HG03280 (cell line): ENCODE measurements around the gene CXCL10.
"Not testable (repeated sequence)": the region's sequence is repeated elsewhere in the genome, so short reads cannot be mapped to it uniquely, and the experiment has no call there.

ENCODE experiments used
- ATAC-seq: cut with Tn5 transposase; IDR thresholded peaks from one replicate; pipeline ENCODE4 v1.9.1; 2021; ENCODE audit warnings: mild to moderate bottlenecking, moderate library complexity; ENCODE audit not compliant: unreplicated experiment

The CXCL10 gene

GRCh38 chr4:76023389-76023788, at the start of gene CXCL10:
CXCL10 (minus strand) TSS chr4:76023497; CDS start chr4:76023431, 66 bp downstream.
- ATAC-seq = no peak

- no peak for ATAC-seq
Measured at GRCh38 chr4:76072760-76073159, 49.5 kb upstream of the CXCL10 start.

GRCh38 chr4:76067652-76068286, 44.5 kb upstream of the CXCL10 start:
- peak; percentile 88 for ATAC-seq

GRCh38 chr4:76066546-76066945, 43.2 kb upstream of the CXCL10 start:
- ATAC-seq = no peak

- ATAC-seq = no peak
Measured at GRCh38 chr4:76061982-76062381, 38.7 kb upstream of the CXCL10 start.

GRCh38 chr4:76061421-76061820, 38.1 kb upstream of the CXCL10 start:
- ATAC-seq = no peak

DNA sequence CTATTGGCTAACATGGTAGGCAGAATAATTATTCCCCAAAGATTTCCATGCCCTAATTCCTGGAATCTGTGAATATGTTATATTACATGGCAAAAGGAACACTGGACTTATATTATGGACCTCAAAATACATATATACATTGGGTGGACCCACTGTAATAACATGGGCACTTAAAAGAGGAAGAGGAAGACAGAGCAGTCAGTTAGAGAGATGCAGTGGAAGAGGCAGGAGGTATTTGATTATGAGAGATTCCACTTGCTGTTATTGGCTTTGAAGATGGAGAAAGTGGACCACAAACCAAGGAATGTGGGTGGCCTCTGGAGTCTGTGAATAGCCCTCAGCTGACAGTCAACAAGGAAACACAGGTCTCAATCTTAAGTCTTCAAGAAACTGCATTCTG, 37.2 kb upstream of the CXCL10 start:
- no peak for ATAC-seq

DNA sequence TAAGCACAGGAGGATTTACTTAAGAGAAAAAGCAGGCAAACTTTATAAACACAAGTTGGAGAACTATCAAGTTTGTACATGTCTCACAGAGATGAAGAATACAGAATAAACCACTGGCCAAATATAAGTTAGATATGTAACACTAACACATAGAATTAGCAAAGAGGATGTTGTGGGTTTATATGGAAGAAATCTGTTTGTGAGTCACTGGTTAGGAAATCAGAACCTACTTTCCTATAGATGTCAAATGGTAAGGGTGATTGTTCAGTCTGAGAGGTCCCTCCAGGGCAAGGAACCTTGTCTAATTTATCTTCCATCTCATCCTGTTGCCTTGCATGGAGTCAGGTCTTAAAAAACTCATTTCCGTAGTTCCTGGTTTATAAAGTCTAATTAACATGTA, 36.5 kb upstream of the CXCL10 start:
- no peak for ATAC-seq

DNA sequence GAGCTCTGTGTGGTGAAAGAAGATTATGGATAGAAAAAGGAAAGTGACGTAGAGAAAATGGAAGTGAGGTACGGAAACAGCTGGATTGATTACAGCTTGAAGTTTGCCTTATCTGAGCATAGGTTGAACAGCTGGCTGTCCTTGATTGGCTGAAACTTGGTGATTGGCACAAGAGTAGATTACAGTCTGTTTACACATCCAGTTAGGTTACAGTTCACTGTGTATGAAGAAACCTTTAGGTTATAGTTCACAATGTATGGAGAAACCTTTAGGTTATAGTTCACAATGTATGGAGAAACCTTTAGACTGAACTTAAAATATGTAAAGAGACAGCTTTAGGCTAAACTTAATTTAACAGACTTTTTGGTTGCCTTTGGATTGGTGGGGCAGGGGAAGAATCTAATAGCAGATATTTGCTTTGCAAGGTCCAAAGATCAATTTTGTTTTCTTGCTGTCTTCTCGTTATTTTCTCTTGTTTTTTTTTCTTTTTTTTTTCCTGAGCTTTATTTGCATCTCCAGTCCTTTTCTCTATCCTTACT, 35.7 kb upstream of the CXCL10 start:
- no peak for ATAC-seq

DNA sequence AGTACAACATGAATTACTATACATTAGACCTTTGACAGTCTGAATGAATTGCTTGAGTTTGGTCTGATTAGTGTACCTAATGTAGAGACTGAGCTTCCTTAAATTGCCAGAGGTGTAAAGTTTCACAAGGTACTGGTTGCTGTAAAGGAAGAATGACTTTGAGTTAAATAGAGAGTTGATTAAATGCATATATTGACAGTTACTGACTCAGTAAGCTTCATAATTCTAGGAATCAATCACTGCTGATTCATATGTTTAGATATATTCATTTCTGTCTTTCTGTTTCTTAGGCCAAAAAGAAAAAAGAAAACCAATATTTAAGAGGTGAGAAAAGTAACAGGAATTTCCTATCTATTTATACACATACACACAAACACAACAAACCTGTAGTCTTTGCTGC, 35.0 kb upstream of the CXCL10 start:
- no peak for ATAC-seq

- no peak for ATAC-seq
Measured at GRCh38 chr4:76055421-76055820, 32.1 kb upstream of the CXCL10 start.

- ATAC-seq = peak; percentile 92
Measured at GRCh38 chr4:76055016-76055415, 31.7 kb upstream of the CXCL10 start.

GRCh38 chr4:76053730-76054129, 30.4 kb upstream of the CXCL10 start:
- ATAC-seq = no peak

DNA sequence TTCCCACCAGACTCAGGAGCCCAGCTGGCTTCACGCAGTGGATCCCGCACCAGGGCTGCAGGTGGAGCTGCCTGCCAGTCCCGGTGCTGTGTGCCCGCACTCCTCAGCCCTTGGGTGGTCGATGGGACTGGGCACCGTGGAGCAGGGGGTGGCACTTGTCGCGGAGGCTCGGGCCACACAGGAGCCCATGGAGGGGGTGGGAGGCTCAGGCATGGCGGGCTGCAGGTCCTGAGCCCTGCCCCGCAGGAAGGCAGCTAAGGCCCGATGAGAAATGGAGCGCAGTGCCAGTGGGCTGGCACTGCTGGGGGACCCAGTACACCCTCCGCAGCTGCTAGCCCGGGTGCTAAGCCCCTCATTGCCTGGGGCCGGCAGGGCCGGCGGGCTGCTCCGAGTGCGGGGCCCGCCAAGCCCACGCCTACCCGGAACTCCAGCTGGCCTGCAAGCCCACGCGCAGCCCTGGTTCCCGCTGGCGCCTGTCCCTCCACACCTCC, 27.3 kb upstream of the CXCL10 start:
- ATAC-seq = not testable (repeated sequence)

GRCh38 chr4:76049860-76050416, 26.6 kb upstream of the CXCL10 start:
- ATAC-seq = not testable (repeated sequence)

- not testable (repeated sequence) for ATAC-seq
Measured at GRCh38 chr4:76044686-76045085, 21.4 kb upstream of the CXCL10 start.

GRCh38 chr4:76043306-76043705, 20.0 kb upstream of the CXCL10 start:
- ATAC-seq = not testable (repeated sequence)

DNA sequence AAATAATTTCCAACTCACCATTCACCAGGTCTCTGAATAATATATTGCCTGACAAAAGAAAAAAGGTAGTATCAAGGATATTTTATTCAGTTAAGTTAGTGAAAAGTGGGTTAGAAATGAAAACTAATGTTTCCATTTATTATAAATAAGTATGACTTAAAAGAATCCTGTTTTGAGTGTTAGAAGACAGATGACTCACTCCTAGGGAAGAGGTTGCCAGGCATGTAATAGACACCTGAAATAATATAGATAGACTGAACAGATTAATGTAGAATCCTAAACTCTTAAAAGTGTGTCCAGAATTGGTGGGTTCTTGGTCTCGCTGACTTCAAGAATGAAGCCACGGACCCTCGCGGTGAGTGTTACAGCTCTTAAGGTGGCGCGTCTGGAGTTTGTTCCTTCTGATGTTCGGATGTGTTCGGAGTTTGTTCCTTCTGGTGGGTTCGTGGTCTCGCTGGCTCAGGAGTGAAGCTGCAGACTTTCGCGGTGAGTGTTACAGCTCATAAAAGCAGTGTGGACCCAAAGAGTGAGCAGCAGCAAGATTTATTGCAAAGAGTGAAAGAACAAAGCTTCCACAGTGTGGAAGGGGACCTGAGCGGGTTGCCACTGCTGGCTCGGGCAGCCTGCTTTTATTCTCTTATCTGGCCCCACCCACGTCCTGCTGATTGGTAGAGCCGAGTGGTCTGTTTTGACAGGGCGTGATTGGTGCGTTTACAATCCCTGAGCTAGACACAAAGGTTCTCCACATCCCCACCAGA, 19.1 kb upstream of the CXCL10 start:
- ATAC-seq = not testable (repeated sequence)

- no peak for ATAC-seq
Measured at GRCh38 chr4:76036855-76037254, 13.6 kb upstream of the CXCL10 start.

DNA sequence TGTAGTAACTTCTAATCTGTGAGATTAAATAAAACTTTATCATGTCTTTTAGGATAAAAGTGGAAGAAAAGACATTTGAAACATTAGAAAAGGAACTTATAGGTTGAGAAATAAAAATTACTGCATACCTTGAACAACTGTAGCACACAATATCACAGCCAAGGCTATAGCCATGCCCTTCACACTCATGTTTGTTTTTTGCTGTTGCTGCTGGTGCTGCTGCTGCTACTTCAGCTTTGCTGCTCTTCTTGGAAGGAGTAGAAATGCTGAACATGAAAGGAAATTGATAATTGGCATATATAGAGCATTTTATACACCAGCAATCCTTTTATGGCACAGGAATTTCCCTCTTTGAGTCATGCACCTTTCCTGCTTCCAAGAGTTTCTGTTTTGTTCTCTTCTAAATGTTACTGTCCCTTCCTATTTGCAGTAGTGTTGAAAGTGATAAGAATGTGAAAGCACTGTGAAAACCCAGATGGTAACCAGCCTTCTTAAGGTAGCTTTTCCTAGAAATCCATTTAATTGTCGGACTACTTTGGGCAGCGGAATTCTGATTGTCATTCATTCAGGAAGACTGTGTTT, 12.6 kb upstream of the CXCL10 start, which contains the start of gene CXCL11:
CXCL11 (minus strand) TSS at position 272 of the 582 bp plus-strand sequence; CDS start at position 189, 83 bp downstream.
- ATAC-seq = no peak

DNA sequence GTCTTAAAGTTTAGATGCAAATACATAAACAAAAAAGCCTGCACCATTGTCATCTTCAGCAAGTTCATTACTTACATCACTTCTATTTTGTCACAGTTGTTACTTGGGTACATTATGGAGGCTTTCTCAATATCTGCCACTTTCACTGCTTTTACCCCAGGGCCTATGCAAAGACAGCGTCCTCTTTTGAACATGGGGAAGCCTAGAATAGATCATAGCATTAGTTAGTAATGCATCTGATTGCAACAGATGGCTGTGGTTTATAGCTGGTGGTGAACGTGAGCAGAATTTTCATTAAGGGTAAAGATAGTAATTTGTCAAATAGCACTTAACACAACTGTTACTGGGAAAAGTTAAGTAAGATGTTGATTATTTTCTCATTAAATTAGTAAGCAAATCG, 11.8 kb upstream of the CXCL10 start:
- ATAC-seq = no peak
